ENCODE results near the gene ZPR1. TPM values are rescaled to one million over a fixed set of nuclear protein-coding genes. Genes with fewer than 3 reads are reported as not detected.
A peak's percentile ranks its signal among the peaks of the same experiment; 100 is the strongest.

The ZPR1 gene
- total RNA-seq, 1 experiment from 2014 or later = 105 TPM

- H3K27ac Mint-ChIP-seq (ENCODE audit: low read depth, unreplicated experiment) = no peak overlapping the region
- no peaks in the 10 kb centered on the region for H3K27me3 Mint-ChIP-seq (ENCODE audit: insufficient read depth, unreplicated experiment)
- H3K9me3 Mint-ChIP-seq (ENCODE audit: unreplicated experiment) = no peaks in the 10 kb centered on the region
- TF ChIP-seq CTCF (IDR thresholded peaks at IDR 0.05; ENCODE audit: unreplicated experiment) = no peak
- no TSS peak for BruUV-seq (replicated peaks)
- POLR2A ChIA-PET = interaction anchor here (0.6 to 0.7 kb wide), 3 partner anchors 17 to 417 kb away, joined by 3 read pairs; no protein-coding TSS in a partner anchor
- intact Hi-C loops (cut with micrococcal nuclease) = no loop called here
- no peak for DNase-seq (ENCODE audit: unreplicated experiment)
- H3K4me3 Mint-ChIP-seq (ENCODE audit: unreplicated experiment) = no peak overlapping the region
- CTCF ChIA-PET = interaction anchor here (0.6 to 1.6 kb wide), 6 partner anchors 12 to 70 kb away, joined by 3 to 6 read pairs (median 3); partner anchors contain the start of gene APOA5
- peaks cover 15% of the 10 kb centered on the region for H3K36me3 Mint-ChIP-seq (ENCODE audit: insufficient read depth, unreplicated experiment)
- H3K4me1 Mint-ChIP-seq (ENCODE audit: insufficient read depth, unreplicated experiment) = peaks cover 18% of the 10 kb centered on the region
These were observed 25.3 kb upstream of the ZPR1 start for GRCh38 chr11:116813170-116813569.

GRCh38 chr11:116812109-116812508 is 24.3 kb upstream of the ZPR1 start:
- Mint-ChIP-seq H3K4me3 (ENCODE audit: unreplicated experiment) (no peak overlapping the region), H3K27ac (ENCODE audit: low read depth, unreplicated experiment) (no peak overlapping the region), H3K4me1 (ENCODE audit: insufficient read depth, unreplicated experiment) (peaks cover 27% of the 10 kb centered on the region), H3K9me3 (ENCODE audit: unreplicated experiment) (no peaks in the 10 kb centered on the region), H3K36me3 (ENCODE audit: insufficient read depth, unreplicated experiment) (peaks cover 20% of the 10 kb centered on the region), H3K27me3 (ENCODE audit: insufficient read depth, unreplicated experiment) (no peaks in the 10 kb centered on the region)
- ChIA-PET POLR2A (no interaction called here), CTCF (interaction anchor here (1.4 to 1.5 kb wide), 2 partner anchors 20 to 69 kb away, joined by 3 to 5 read pairs; partner anchors contain the start of gene APOA5)
- no peak for TF ChIP-seq CTCF (IDR thresholded peaks at IDR 0.05; ENCODE audit: unreplicated experiment)
- intact Hi-C loops (cut with micrococcal nuclease) = no loop called here
- no peak for DNase-seq (ENCODE audit: unreplicated experiment)
- BruUV-seq (replicated peaks) = no TSS peak

GRCh38 chr11:116811194-116811593 is 23.4 kb upstream of the ZPR1 start:
- no peaks in the 10 kb centered on the region for H3K27me3 Mint-ChIP-seq (ENCODE audit: insufficient read depth, unreplicated experiment)
- DNase-seq (ENCODE audit: unreplicated experiment) = no peak
- ChIA-PET CTCF (interaction anchor here (1.6 kb wide), 1 partner anchor 25 kb away, joined by 8 read pairs; no protein-coding TSS in a partner anchor), POLR2A (interaction anchor here (0.7 kb wide), 1 partner anchor 318 kb away, joined by 3 read pairs; no protein-coding TSS in a partner anchor)
- peaks cover 36% of the 10 kb centered on the region for H3K4me1 Mint-ChIP-seq (ENCODE audit: insufficient read depth, unreplicated experiment)
- intact Hi-C loops (cut with micrococcal nuclease) = no loop called here
- peak overlapping the region; percentile 98 for H3K27ac Mint-ChIP-seq (ENCODE audit: low read depth, unreplicated experiment)
- H3K9me3 Mint-ChIP-seq (ENCODE audit: unreplicated experiment) = no peaks in the 10 kb centered on the region
- H3K36me3 Mint-ChIP-seq (ENCODE audit: insufficient read depth, unreplicated experiment) = peaks cover 21% of the 10 kb centered on the region
- H3K4me3 Mint-ChIP-seq (ENCODE audit: unreplicated experiment) = no peak overlapping the region
- BruUV-seq (replicated peaks) = no TSS peak
- no peak for TF ChIP-seq CTCF (IDR thresholded peaks at IDR 0.05; ENCODE audit: unreplicated experiment)

- intact Hi-C loops (cut with micrococcal nuclease) = no loop called here
- Mint-ChIP-seq H3K27ac (ENCODE audit: low read depth, unreplicated experiment) (peak overlapping the region; percentile 98), H3K27me3 (ENCODE audit: insufficient read depth, unreplicated experiment) (no peaks in the 10 kb centered on the region), H3K9me3 (ENCODE audit: unreplicated experiment) (no peaks in the 10 kb centered on the region), H3K4me1 (ENCODE audit: insufficient read depth, unreplicated experiment) (peaks cover 40% of the 10 kb centered on the region), H3K4me3 (ENCODE audit: unreplicated experiment) (peak overlapping the region; percentile 43), H3K36me3 (ENCODE audit: insufficient read depth, unreplicated experiment) (peaks cover 21% of the 10 kb centered on the region)
- BruUV-seq (replicated peaks) = TSS peak; percentile 97
- no peak for TF ChIP-seq CTCF (IDR thresholded peaks at IDR 0.05; ENCODE audit: unreplicated experiment)
- DNase-seq (ENCODE audit: unreplicated experiment) = peak; percentile 91
- POLR2A ChIA-PET = interaction anchor here (0.7 to 2.8 kb wide), 6 partner anchors 13 to 390 kb away, joined by 3 to 12 read pairs (median 3); partner anchors contain the start of gene ZPR1
- CTCF ChIA-PET = interaction anchor here (0.9 kb wide), 1 partner anchor 18 kb away, joined by 3 read pairs; no protein-coding TSS in a partner anchor
These were observed 20.7 kb upstream of the ZPR1 start for GRCh38 chr11:116808262-116809175.
